Activated CD8-positive, alpha-beta memory T cell treated with anti-CD3 and anti-CD28 coated beads, Interleukin-2, amount 50 U/mL, for 1 hour (primary cell): ENCODE data around the gene ALOXE3.

Source experiments
- DNase-seq: peaks from one replicate; pipeline ENCODE4 v3.0.0-alpha.2; 2020; ENCODE audit errors: extremely low read depth

Gene ALOXE3

GRCh38 chr17:8117980-8118768 lies at the start of gene ALOXE3:
TSS of gene ALOXE3 (minus strand) at chr17:8118514. CDS start at chr17:8117990, 524 bp downstream.
- DNase-seq: no peak

- DNase-seq: no peak
These were observed 49.2 kb upstream of the ALOXE3 start for GRCh38 chr17:8167526-8167925.

- DNase-seq: no peak
These were observed 48.4 kb upstream of the ALOXE3 start for GRCh38 chr17:8166731-8167130.

GRCh38 chr17:8164815-8165131 lies 46.5 kb upstream of the ALOXE3 start:
- no peak for DNase-seq

GRCh38 chr17:8163978-8164814 lies 45.9 kb upstream of the ALOXE3 start:
- no peak for DNase-seq

GRCh38 chr17:8162997-8163977 lies 45.0 kb upstream of the ALOXE3 start:
- DNase-seq: no peak

GRCh38 chr17:8162233-8162996 lies 44.1 kb upstream of the ALOXE3 start, which contains the start of gene VAMP2:
TSS of gene VAMP2 (minus strand) at chr17:8162948. CDS start at chr17:8162879, 69 bp downstream.
- no peak for DNase-seq

GRCh38 chr17:8161289-8162232 lies 43.2 kb upstream of the ALOXE3 start:
- DNase-seq: no peak

GRCh38 chr17:8160741-8161221 lies 42.5 kb upstream of the ALOXE3 start:
- no peak for DNase-seq

GRCh38 chr17:8160224-8160577 lies 41.9 kb upstream of the ALOXE3 start:
- no peak for DNase-seq

- DNase-seq: no peak
These were observed 41.3 kb upstream of the ALOXE3 start for GRCh38 chr17:8159459-8160223.

- DNase-seq: no peak
These were observed 40.7 kb upstream of the ALOXE3 start for GRCh38 chr17:8159032-8159400.

GRCh38 chr17:8158267-8159031 lies 40.1 kb upstream of the ALOXE3 start:
- DNase-seq: no peak

GRCh38 chr17:8156246-8156992 lies 38.1 kb upstream of the ALOXE3 start:
- DNase-seq: peak; percentile 100

GRCh38 chr17:8155996-8156245 lies 37.6 kb upstream of the ALOXE3 start:
- no peak for DNase-seq

- DNase-seq: no peak
These were observed 37.1 kb upstream of the ALOXE3 start for GRCh38 chr17:8155231-8155995.

- no peak for DNase-seq
These were observed 36.4 kb upstream of the ALOXE3 start for GRCh38 chr17:8154608-8155155.
